HepG2 (cell line): ENCODE results near the gene RPL4. TPM values are rescaled to one million over a fixed set of nuclear protein-coding genes. Genes with fewer than 3 reads are reported as not detected.
A peak's percentile ranks its signal among the peaks of the same experiment; 100 is the strongest.

Source experiments
- ATF4 ChIP-seq, 2 experiments: fragments of 450-650 bp in 1 of 2; sonication (generic) in 1 of 2; formaldehyde crosslinking; IDR thresholded peaks; 2 replicates each; pipeline versions ENCODE4 v1.5.0 to v1.8.0; 2020 to 2022; ENCODE audit warnings: mild to moderate bottlenecking in 1 of 2, missing genetic modification reagents in 1 of 2
- ATRX ChIP-seq: sonication (generic); formaldehyde crosslinking; IDR thresholded peaks from 2 replicates; pipeline ENCODE4 v1.4.0; 2020; ENCODE audit warnings: missing genetic modification reagents, borderline replicate concordance
- EED ChIP-seq: sonication (generic); formaldehyde crosslinking; IDR thresholded peaks from 2 replicates; pipeline ENCODE4 v1.5.0; 2020; ENCODE audit warnings: mild to moderate bottlenecking, missing genetic modification reagents
- ELF4 ChIP-seq: sonication (generic); formaldehyde crosslinking; IDR thresholded peaks from 2 replicates; pipeline ENCODE4 v1.5.0; 2020; ENCODE audit warnings: missing genetic modification reagents, mild to moderate bottlenecking, moderate library complexity, borderline replicate concordance
- FOXO1 ChIP-seq: sonication (generic); formaldehyde crosslinking; IDR thresholded peaks from 2 replicates; pipeline ENCODE4 v1.4.0; 2020; ENCODE audit warnings: missing genetic modification reagents
- MAFK ChIP-seq, 2 experiments: IDR thresholded peaks in 1 of 2; conservative IDR thresholded peaks in 1 of 2; 2 replicates each; pipeline ENCODE4 v1.6.1; 2011; ENCODE audit warnings: improper control_type of control experiment in 2 of 2, low read length in 2 of 2
- MED1 ChIP-seq: sonication (generic); formaldehyde crosslinking; IDR thresholded peaks from 2 replicates; pipeline ENCODE4 v1.4.0; 2020; ENCODE audit warnings: missing genetic modification reagents
- NFAT5 ChIP-seq: sonication (generic); formaldehyde crosslinking; IDR thresholded peaks from 2 replicates; pipeline ENCODE4 v1.4.0; 2020; ENCODE audit warnings: missing genetic modification reagents
- PCBP1 ChIP-seq: fragments of 200-400 bp; formaldehyde crosslinking; IDR thresholded peaks from 2 replicates; pipeline ENCODE4 v1.6.1; 2017; ENCODE audit warnings: mild to moderate bottlenecking, low read depth, low read length, borderline replicate concordance
- RNF219 ChIP-seq: sonication (generic); formaldehyde crosslinking; IDR thresholded peaks from 2 replicates; pipeline ENCODE4 v1.5.0; 2020; ENCODE audit warnings: mild to moderate bottlenecking, missing genetic modification reagents
- SP140L ChIP-seq: sonication (generic); formaldehyde crosslinking; IDR thresholded peaks from 2 replicates; pipeline ENCODE4 v1.4.0; 2020; ENCODE audit warnings: missing genetic modification reagents, borderline replicate concordance
- ZBTB3 ChIP-seq: sonication (generic); formaldehyde crosslinking; IDR thresholded peaks from 2 replicates; pipeline ENCODE4 v1.4.0; 2020; ENCODE audit warnings: low read depth, mild to moderate bottlenecking, moderate library complexity, missing genetic modification reagents, borderline replicate concordance
- ZBTB49 ChIP-seq: sonication (generic); formaldehyde crosslinking; IDR thresholded peaks from 2 replicates; pipeline ENCODE4 v1.4.0; 2020; ENCODE audit warnings: missing genetic modification reagents, borderline replicate concordance
- ZNF20 ChIP-seq: sonication (generic); formaldehyde crosslinking; IDR thresholded peaks from 2 replicates; pipeline ENCODE4 v1.4.0; 2020; ENCODE audit warnings: mild to moderate bottlenecking, moderate library complexity, missing genetic modification reagents
- ZNF205 ChIP-seq: IDR thresholded peaks from 2 replicates; pipeline ENCODE4 v1.6.1; 2018; ENCODE audit warnings: missing biosample characterization, missing genetic modification reagents
- ZNF530 ChIP-seq: sonication (generic); formaldehyde crosslinking; IDR thresholded peaks from 2 replicates; pipeline ENCODE4 v1.5.0; 2020; ENCODE audit warnings: low read depth, mild to moderate bottlenecking, missing genetic modification reagents
- ZNF652 ChIP-seq: IDR thresholded peaks from 2 replicates; pipeline ENCODE4 v1.6.1; 2016; ENCODE audit warnings: low read depth, borderline replicate concordance
- ZNF709 ChIP-seq: sonication (generic); formaldehyde crosslinking; IDR thresholded peaks from 2 replicates; pipeline ENCODE4 v1.5.0; 2020; ENCODE audit warnings: mild to moderate bottlenecking, missing genetic modification reagents
- polyA plus RNA-seq, 8 experiments: library from polyadenylated mRNA; depleted of rRNA in 3 of 8; stranded (reverse) in 7 of 8; unstranded in 1 of 8; fragments of >200 nt; fragmentation: Illumina TruSeq in 4 of 8; extraction: Trizol in 4 of 8; gene quantifications; 2 replicates each; pipeline versions ENCODE4 v1.2.1 to v1.2.3, GENCODE V29; 2011 to 2016; ENCODE audit warnings: low read depth in 4 of 8, missing spikeins in 1 of 8, mixed read lengths in 1 of 8; ENCODE audit not compliant: insufficient read depth in 1 of 8
- total RNA-seq, 5 experiments: library from RNA; depleted of rRNA; stranded (reverse); fragments of >200 nt; fragmentation: Illumina TruSeq; extraction: Trizol; gene quantifications; 2 replicates each; pipeline ENCODE4 v1.2.3, GENCODE V29; 2016; ENCODE audit warnings: low read depth in 1 of 5

The RPL4 gene
- total and polyA plus RNA-seq, 2 of the 13 experiments (the other 11 are each of a cell fraction or from before 2014, with no cell fraction given): 3,630 to 3,960 TPM

GRCh38 chr15:66503780-66504562 is 684 bp downstream of the RPL4 start (continued):
- no peak for TF ChIP-seq ZNF652 (CRISPR knock-in tag)
- TF ChIP-seq ZBTB3 (CRISPR knock-in tag): no peak
- no peak for TF ChIP-seq MED1 (CRISPR knock-in tag)
- no peak for TF ChIP-seq NFAT5
- no peak for TF ChIP-seq ZNF530 (CRISPR knock-in tag)
- TF ChIP-seq FOXO1 (CRISPR knock-in tag): no peak
- TF ChIP-seq ATF4 (CRISPR knock-in tag; IDR thresholded peaks at IDR 0.05): no peak; a peak in 1 of 4 replicates
- TF ChIP-seq ELF4 (CRISPR knock-in tag): no peak
- 0 out of 2 replicates have a peak, but pooled peaks have one; percentile 5 for TF ChIP-seq ZNF205 (CRISPR knock-in tag)
- TF ChIP-seq ZBTB49 (CRISPR knock-in tag): no peak
- TF ChIP-seq ZNF709 (CRISPR knock-in tag): 0 out of 2 replicates have a peak, but pooled peaks have one; percentile 4
- TF ChIP-seq PCBP1: no peak
- no peak for TF ChIP-seq ATRX (CRISPR knock-in tag)
- TF ChIP-seq SP140L (CRISPR knock-in tag): no peak
- no peak for TF ChIP-seq EED (CRISPR knock-in tag)
- TF ChIP-seq ZNF20 (CRISPR knock-in tag): peak; percentile 11; the same call in 1 of the 2 replicates
- peak; percentile 24 to 32; a peak in 1 of 4 replicates for TF ChIP-seq MAFK (conservative IDR thresholded peaks at IDR 0.05 in 1 of 2, IDR thresholded peaks at IDR 0.05 in 1 of 2; ENCODE audit: low read length in 2 of 2)
- TF ChIP-seq RNF219 (CRISPR knock-in tag): 0 out of 2 replicates have a peak, but pooled peaks have one; percentile 12
